HG03442 (cell line): ENCODE results near the gene LFNG.
"Not testable (repeated sequence)": the region's sequence is repeated elsewhere in the genome, so short reads cannot be mapped to it uniquely, and the experiment has no call there.

Experiments used
- ATAC-seq: cut with Tn5 transposase; IDR thresholded peaks from one replicate; pipeline ENCODE4 v1.9.1; 2021; ENCODE audit warnings: mild to moderate bottlenecking, moderate library complexity; ENCODE audit not compliant: unreplicated experiment

LFNG gene

GRCh38 chr7:2542011-2542915 is 22.7 kb downstream of the LFNG start:
- ATAC-seq: no peak

- no peak for ATAC-seq
Measured at GRCh38 chr7:2542916-2543871, 23.6 kb downstream of the LFNG start.

- no peak for ATAC-seq
Measured at GRCh38 chr7:2544541-2545188, 25.1 kb downstream of the LFNG start.

GRCh38 chr7:2545746-2546425 is 26.3 kb downstream of the LFNG start:
- ATAC-seq: no peak

- ATAC-seq: no peak
Measured at GRCh38 chr7:2546776-2547586, 27.4 kb downstream of the LFNG start.

GRCh38 chr7:2551418-2551817 is 31.8 kb downstream of the LFNG start:
- no peak for ATAC-seq

GRCh38 chr7:2553108-2553507 is 33.5 kb downstream of the LFNG start:
- no peak for ATAC-seq

GRCh38 chr7:2553831-2554581 is 34.4 kb downstream of the LFNG start:
- ATAC-seq: no peak

GRCh38 chr7:2554661-2555111 is 35.1 kb downstream of the LFNG start:
- ATAC-seq: no peak

- peak; percentile 65 for ATAC-seq
Measured at GRCh38 chr7:2555121-2556052, 35.8 kb downstream of the LFNG start, which contains the start of gene BRAT1. TSS of gene BRAT1 (minus strand) at chr7:2555524. CDS start at chr7:2554431, 1,093 bp downstream.

- ATAC-seq: peak; percentile 51
Measured at GRCh38 chr7:2558629-2559282, 39.2 kb downstream of the LFNG start, which contains the start of gene IQCE. TSS of gene IQCE (plus strand) at chr7:2558979. CDS start at chr7:2559182, 203 bp downstream.

GRCh38 chr7:2559283-2559950 is 39.8 kb downstream of the LFNG start:
- peak; percentile 2 for ATAC-seq

GRCh38 chr7:2563955-2564354 is 44.4 kb downstream of the LFNG start:
- not testable (repeated sequence) for ATAC-seq

GRCh38 chr7:2564970-2565540 is 45.5 kb downstream of the LFNG start:
- no peak for ATAC-seq

GRCh38 chr7:2566348-2566889 is 46.8 kb downstream of the LFNG start:
- peak; percentile 26 for ATAC-seq
